Neural crest cell (in vitro differentiated cells): ENCODE results near the gene TOPBP1. TPM values are rescaled to one million over a fixed set of nuclear protein-coding genes. Genes with fewer than 3 reads are reported as not detected.
"Not testable (repeated sequence)": the region's sequence is repeated elsewhere in the genome, so short reads cannot be mapped to it uniquely, and the experiment has no call there.

Source experiments
- DNase-seq: peaks from one replicate; pipeline ENCODE4 v3.0.0; 2021; ENCODE audit warnings: low read depth, mixed read lengths, low spot score
- H3K27ac Mint-ChIP-seq: one replicate; pipeline ENCODE4 v1.8.0; 2021; ENCODE audit warnings: mild to moderate bottlenecking, mixed read lengths; ENCODE audit not compliant: unreplicated experiment
- H3K27me3 Mint-ChIP-seq: 2 replicates; pipeline ENCODE4 v1.8.0; 2021; ENCODE audit warnings: low read depth, mild to moderate bottlenecking, mixed read lengths
- H3K36me3 Mint-ChIP-seq: 2 replicates; pipeline ENCODE4 v1.8.0; 2021; ENCODE audit warnings: low read depth, mild to moderate bottlenecking, mixed read lengths
- H3K4me1 Mint-ChIP-seq: 2 replicates; pipeline ENCODE4 v1.8.0; 2021; ENCODE audit warnings: mixed read lengths
- H3K4me3 Mint-ChIP-seq: one replicate; pipeline ENCODE4 v1.8.0; 2021; ENCODE audit warnings: mild to moderate bottlenecking, mixed read lengths
- H3K9me3 Mint-ChIP-seq: 2 replicates; pipeline ENCODE4 v1.8.0; 2021; ENCODE audit warnings: mixed read lengths
- total RNA-seq: library from RNA; stranded (reverse); gene quantifications from 2 replicates; pipeline ENCODE4 v1.2.1, GENCODE V29; 2021
- TF ChIP-seq, protein P1 (sequence below): fragments of 200-600 bp; sonication (generic); conservative IDR thresholded peaks from 2 replicates; pipeline ENCODE4 v1.5.0; 2021; ENCODE audit warnings: antibody characterized with exemption, mild to moderate bottlenecking

TOPBP1 gene
- total RNA-seq, 1 donor from 2014 or later = 58.8 TPM

DNA sequence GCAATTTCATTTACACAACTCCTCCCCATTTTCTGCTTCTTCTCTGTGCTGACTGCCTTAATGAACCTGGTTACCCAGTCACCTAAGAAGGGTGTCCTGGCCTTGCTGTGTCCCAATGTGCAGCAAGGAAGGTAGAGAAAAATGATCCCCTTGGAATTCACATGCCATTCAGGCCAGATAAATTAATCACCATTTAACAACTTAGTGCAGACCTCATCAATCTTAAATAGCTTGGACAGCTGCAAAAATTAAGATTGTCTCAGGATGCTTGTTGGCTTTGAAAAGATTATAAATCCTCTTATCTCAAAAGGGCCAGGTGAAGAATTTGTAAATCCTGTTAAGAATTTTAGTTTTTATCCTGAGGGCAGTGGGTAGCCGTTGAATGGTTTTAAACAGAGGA is 97.9 kb downstream of the TOPBP1 start:
- DNase-seq = no peak
- no peaks in the 10 kb centered on the region for H3K9me3 Mint-ChIP-seq
- peak overlapping the region; percentile 73 for H3K27ac Mint-ChIP-seq
- H3K27me3 Mint-ChIP-seq = no peaks in the 10 kb centered on the region
- H3K4me1 Mint-ChIP-seq = peaks cover 7% of the 10 kb centered on the region
- TF ChIP-seq, protein P1, sequence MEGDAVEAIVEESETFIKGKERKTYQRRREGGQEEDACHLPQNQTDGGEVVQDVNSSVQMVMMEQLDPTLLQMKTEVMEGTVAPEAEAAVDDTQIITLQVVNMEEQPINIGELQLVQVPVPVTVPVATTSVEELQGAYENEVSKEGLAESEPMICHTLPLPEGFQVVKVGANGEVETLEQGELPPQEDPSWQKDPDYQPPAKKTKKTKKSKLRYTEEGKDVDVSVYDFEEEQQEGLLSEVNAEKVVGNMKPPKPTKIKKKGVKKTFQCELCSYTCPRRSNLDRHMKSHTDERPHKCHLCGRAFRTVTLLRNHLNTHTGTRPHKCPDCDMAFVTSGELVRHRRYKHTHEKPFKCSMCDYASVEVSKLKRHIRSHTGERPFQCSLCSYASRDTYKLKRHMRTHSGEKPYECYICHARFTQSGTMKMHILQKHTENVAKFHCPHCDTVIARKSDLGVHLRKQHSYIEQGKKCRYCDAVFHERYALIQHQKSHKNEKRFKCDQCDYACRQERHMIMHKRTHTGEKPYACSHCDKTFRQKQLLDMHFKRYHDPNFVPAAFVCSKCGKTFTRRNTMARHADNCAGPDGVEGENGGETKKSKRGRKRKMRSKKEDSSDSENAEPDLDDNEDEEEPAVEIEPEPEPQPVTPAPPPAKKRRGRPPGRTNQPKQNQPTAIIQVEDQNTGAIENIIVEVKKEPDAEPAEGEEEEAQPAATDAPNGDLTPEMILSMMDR = no peak
- H3K4me3 Mint-ChIP-seq = no peak overlapping the region
- H3K36me3 Mint-ChIP-seq = no peaks in the 10 kb centered on the region

DNA sequence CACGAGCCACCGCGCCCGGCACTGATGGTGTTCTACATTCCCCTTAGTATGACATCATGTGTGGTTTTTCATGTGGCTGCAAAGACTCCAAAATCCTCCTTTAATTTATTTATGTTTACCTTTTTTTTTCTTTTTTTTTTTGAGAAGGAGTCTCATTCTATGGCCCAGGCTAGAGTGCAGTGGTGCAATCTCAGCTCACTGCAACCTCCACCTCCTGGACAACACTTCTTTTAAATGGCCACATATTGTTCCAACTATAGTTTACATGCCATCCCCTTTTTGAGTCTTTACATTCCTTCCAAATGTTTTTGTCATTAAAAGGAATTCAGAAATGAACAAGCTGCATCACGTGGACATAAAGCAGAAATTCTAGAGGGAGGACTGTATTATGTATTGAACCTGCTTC is 98.6 kb downstream of the TOPBP1 start:
- H3K36me3 Mint-ChIP-seq = peaks cover 6% of the 10 kb centered on the region
- no peaks in the 10 kb centered on the region for H3K27me3 Mint-ChIP-seq
- H3K4me1 Mint-ChIP-seq = peaks cover 4% of the 10 kb centered on the region
- H3K9me3 Mint-ChIP-seq = peaks cover 4% of the 10 kb centered on the region
- no peak overlapping the region for H3K4me3 Mint-ChIP-seq
- H3K27ac Mint-ChIP-seq = no peak overlapping the region
- TF ChIP-seq, protein P1 = no peak
- no peak for DNase-seq

DNA sequence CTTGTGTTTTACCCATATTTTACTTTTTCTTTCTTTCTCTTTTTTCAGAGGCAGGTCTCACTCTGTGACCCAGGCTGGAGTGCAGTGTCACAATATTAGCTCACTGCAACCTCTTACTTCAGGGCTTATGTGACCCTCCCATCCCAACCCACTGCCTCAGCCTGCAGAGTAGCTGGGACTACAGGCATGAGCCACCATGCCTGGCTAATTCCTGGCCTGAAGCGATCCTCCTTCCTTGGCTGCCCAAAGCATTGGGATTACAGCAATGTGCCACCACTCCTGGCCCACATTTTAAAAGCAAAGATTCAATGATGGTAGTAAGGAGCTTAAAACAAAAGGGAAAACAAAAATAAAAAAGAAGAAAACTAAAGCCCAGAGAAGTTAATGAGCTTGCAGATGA is 99.4 kb downstream of the TOPBP1 start:
- no peak overlapping the region for H3K27ac Mint-ChIP-seq
- peaks cover 6% of the 10 kb centered on the region for H3K36me3 Mint-ChIP-seq
- H3K4me1 Mint-ChIP-seq = no peaks in the 10 kb centered on the region
- TF ChIP-seq, protein P1 = no peak
- no peaks in the 10 kb centered on the region for H3K27me3 Mint-ChIP-seq
- H3K9me3 Mint-ChIP-seq = peaks cover 5% of the 10 kb centered on the region
- DNase-seq = no peak
- no peak overlapping the region for H3K4me3 Mint-ChIP-seq

DNA sequence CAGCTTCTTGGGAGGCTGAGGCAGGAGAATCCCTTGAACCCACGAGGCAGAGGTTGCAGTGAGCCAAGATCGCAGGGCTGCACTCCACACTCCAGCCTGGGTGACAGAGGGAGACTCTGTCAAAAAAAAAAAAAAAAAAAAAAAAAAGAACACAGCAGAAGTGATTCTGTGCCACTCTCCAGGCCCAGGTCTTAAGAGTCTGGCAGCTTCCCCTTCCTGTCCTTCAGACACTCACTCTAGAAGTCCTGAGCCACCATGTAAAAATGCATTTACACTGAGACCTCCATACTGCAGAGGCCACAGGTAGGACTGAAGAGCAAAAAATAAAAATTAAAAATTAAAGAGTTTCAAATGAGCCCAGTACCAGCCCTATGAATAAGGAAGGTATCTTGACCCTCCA is 100.1 kb downstream of the TOPBP1 start:
- no peaks in the 10 kb centered on the region for H3K27me3 Mint-ChIP-seq
- H3K27ac Mint-ChIP-seq = no peak overlapping the region
- H3K9me3 Mint-ChIP-seq = peaks cover 5% of the 10 kb centered on the region
- H3K4me3 Mint-ChIP-seq = no peak overlapping the region
- no peak for DNase-seq
- peaks cover 6% of the 10 kb centered on the region for H3K36me3 Mint-ChIP-seq
- H3K4me1 Mint-ChIP-seq = no peaks in the 10 kb centered on the region
- TF ChIP-seq, protein P1 = no peak

DNA sequence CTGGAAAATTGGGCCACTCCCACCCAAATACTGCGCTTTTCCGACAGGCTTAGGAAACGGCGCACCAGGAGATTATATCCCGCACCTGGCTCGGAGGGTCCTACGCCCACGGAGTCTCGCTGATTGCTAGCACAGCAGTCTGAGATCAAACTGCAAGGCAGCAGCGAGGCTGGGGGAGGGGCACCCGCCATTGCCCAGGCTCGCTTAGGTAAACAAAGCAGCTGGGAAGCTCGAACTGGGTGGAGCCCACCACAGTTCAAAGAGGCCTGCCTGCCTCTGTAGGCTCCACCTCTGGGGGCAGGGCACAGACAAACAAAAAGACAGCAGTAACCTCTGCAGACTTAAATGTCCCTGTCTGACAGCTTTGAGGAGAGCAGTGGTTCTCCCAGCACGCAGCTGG is 110.2 kb downstream of the TOPBP1 start:
- H3K4me1 Mint-ChIP-seq, H3K9me3 Mint-ChIP-seq, H3K27me3 Mint-ChIP-seq, H3K36me3 Mint-ChIP-seq, DNase-seq, H3K4me3 Mint-ChIP-seq, H3K27ac Mint-ChIP-seq: not testable (repeated sequence)

Other genes with a start within 250 kb of the TOPBP1 start
- 166 and 174 TPM in 2 replicates for gene CDV3, start 88.3 kb downstream of the TOPBP1 start, total RNA-seq
- 0.98 and 1.6 TPM in 2 replicates for gene TF, start 84.5 kb upstream of the TOPBP1 start, total RNA-seq
- 59.8 and 61.5 TPM in 2 replicates for gene SRPRB, start 143.9 kb upstream of the TOPBP1 start, total RNA-seq
- gene RAB6B, start 233.9 kb upstream of the TOPBP1 start, total RNA-seq = 15.5 and 18.1 TPM in 2 replicates